Raji (cell line): ENCODE results near the gene ST6GALNAC3.

ENCODE experiments used
- POLR2A ChIP-seq: IDR thresholded peaks from 2 replicates; pipeline ENCODE4 v1.6.1; 2011; ENCODE audit warnings: low read depth, low read length, control low read depth; ENCODE audit not compliant: insufficient read depth

Gene ST6GALNAC3

DNA sequence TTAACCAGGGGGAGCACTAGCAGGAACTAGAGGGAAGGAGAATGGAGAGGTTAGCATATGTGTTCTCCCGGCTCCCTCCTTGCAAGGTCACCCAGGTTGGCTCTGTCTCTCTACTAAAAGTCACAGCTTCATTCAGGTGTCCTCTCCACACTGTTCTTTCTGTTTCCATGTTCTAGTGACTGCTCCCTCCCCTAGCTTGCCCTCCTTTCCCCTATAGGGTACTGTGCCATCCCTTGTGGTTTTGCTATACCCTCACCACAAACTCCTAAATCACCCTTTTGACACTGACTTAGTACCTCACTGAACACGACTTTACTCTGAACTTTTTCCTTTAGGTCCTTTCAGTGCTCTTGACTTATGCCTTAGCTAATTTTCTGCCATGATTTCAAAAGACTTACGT lies 389.3 kb downstream of the ST6GALNAC3 start:
- TF ChIP-seq POLR2A = no peak

DNA sequence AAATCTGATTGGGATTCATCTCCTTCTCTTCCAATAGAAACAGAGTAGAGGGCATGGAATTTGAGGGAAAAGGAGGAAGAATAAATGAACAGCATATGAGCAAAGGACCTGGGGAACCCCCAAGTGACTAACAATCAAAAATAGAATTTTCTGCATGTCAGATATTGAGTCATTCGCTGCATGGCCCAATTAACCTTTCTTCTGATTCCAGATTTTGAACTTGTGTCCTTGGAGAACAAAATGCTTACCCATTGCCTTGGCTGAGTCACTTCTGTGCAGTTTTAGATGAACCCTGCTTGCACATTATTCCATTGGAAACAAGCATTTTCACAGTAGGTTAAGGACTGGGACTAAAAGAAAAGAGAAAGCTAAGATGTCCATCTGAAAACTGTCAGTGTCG lies 390.5 kb downstream of the ST6GALNAC3 start:
- TF ChIP-seq POLR2A = no peak

DNA sequence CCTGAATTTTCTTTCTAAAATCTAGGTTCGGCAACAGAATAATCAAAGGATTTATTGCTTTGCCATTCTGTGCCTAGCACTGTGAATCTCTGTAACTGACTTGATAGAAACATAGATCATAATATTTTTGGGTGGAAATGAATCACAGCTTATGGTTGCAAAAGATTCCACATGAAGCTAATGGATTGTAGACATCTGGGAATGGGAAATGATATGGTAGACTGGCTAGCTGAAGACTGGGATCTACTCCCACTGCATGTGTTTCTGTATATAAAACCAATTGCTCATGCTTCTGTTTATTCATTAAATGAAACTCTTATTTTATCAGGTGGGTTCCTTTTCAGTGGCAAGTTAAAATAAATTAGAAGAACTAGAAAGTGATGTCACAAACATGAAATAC lies 395.6 kb downstream of the ST6GALNAC3 start:
- no peak for TF ChIP-seq POLR2A

DNA sequence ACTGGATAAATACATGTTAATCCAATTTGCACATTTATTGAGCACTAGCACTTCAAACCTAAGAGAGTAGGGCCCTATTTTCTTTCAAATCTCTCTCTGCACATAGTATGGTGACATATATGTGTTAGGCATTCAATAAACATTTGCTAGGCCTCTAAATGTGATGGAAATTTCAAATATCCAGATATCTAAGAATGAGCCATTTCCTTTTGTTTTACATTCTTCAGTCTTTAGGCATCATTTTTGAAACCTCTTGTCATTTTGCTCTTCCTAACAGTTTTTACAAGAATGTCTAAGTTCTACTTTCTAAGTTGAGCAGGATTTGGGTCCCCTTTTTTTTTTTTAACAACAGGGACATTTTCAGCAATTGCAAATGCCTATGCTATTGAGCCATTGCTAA lies 397.0 kb downstream of the ST6GALNAC3 start:
- no peak for TF ChIP-seq POLR2A

DNA sequence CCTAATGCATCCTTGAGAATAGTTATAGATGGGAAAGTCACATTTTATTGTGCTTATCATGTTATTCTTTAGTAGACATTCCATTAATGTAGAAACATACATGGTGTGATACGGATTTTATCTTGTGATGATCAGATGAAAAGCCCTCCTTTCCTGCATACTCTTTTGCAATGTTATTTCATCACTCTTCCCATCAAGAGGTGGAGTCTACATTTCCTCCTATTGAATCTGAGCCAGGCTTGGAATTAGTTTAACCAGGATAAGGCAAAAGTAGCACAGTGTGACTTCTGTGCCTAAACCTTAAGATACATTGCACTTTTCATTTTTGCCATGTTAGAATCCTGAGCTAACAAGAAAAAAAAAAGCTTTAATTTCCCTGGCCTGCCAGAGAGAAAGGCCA lies 399.0 kb downstream of the ST6GALNAC3 start:
- TF ChIP-seq POLR2A = no peak

DNA sequence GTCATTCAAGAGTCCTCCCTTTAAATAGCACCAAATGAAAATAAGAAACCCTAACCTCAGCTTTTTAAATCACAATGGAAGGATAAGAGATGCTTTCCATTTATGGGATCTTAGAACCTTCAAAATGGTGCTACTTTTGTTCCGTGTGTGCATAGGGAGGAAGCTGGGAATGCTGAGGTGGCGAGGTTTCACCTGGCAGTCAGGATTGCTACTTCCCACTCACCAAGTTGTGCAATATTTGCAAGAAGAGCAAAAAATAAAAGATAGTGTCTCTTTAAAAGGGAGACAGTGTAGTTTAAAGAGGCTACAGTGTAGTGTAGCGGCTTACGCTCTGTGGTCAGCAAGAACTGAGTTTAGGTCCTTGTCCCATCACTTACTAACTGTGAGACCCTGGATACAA lies 400.4 kb downstream of the ST6GALNAC3 start:
- TF ChIP-seq POLR2A = no peak

DNA sequence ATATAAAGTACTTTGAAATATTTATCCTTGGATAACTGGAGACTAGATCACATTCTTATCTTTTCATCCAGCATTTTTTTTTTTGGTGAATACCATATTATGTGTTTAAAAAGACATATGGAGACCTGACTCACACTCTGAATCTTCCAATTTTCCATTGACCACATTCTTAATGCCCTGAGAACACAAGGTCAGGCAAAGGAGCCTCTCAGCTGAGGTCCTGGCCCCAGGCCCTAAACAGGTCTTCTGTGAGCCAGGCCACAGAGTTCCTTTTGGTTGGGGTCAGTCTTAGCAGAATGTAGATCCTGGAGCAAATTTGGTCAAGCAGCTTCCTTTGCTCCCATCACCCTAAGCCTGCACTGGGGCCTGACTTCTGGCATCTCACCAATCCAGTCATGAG lies 402.6 kb downstream of the ST6GALNAC3 start:
- TF ChIP-seq POLR2A = no peak

DNA sequence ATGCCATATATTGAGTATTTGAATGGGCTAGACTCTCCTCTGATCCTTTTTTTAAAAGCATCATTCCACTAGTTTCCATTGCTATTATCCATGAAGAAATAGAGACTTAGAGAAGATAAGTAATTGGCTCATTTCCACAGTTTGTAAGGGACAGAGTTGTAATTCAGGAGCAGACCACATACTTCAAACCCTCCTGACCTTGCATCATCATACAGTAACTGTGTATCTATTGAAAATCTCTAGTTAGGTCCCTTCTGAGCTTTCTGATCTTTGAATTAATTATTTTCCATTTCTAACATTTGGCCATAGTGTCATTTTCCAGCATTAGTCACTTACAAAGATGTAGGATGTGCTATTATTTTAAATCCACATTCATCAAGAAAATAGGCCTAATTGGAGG lies 406.3 kb downstream of the ST6GALNAC3 start:
- TF ChIP-seq POLR2A = no peak

DNA sequence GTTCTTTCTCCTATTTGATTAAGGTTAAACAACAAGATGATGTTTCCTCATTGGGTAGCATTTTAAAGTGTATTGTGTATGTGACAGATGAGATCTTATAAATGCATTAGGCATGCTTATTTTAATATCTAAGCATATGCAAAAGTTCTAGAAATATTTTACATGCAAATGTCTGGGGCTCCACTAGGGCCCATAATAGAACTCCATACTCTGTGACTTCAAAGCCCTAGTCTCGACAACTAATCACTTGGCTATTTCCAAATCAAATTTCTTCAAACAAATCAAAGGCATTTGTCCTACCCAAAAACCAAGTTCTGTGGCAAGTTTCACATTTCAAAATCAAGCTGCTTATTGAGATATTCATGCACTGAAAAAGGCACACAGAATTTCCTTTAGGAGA lies 407.1 kb downstream of the ST6GALNAC3 start:
- no peak for TF ChIP-seq POLR2A

DNA sequence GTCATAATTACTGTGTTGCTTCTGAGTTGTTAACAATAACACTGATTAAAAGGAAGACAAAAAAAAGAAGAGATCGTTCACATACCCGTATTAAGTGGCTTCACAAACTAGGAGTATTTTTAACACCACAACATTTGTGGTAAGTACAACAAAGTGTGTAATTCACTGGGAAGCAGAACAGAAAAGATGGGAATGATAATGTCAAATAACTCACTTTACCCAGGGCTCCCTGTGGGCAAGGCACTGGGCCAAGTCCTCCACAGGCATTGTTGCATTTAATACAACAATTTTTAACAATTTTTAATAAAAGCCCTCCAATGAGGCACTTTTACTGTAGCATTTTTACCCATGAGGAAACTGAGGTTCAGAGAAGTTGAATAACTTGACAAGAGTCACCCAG lies 407.7 kb downstream of the ST6GALNAC3 start:
- TF ChIP-seq POLR2A = no peak

DNA sequence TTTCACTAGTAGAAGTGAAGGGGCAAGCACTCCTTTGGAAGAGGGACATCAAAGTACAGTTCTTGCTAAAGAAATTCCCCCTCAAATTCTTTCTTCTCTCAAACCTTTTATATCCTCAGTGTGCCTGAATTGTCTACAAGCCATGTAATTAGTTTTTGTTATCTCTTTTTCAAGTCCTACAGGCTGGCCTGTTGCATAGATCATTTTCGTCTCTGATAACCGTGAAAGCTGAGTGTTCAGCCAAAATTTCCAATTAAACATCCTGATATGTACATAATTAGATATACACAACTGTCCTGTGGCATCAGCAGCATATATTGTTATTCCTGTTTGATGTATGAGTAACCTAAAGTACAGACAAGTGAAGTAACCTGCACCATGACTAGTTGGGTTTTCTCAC lies 417.2 kb downstream of the ST6GALNAC3 start:
- TF ChIP-seq POLR2A = no peak

DNA sequence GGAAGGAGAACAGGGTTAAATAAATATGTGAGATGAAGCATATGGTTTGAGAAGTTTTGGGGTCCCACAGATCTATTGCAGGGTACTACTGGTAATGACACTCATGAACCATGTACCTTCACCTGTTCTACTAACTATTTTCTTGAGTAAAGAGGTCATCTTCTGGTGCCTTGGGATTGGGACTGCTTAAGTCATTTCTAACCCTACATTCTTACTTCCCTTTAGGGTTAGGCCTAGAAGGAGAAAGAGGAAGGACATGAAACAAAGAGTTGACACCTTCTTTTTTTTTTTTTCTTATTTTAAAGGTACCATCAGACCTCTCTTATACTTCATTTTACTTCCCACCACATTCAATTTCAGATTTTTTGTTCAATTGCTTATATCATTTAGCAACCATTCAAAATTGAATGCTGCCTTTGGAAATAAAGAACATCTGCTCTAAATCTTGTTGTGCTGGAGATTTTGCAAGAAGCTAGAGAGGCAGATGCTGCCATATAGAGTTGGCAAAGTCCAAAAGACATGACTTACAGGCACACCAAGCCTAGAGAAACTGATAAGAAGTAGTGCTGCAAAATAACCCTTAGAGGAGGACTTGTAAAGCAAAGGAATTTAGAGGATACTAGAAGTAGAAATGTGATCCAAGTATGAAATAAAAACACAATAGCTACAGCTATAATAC lies 418.3 kb downstream of the ST6GALNAC3 start:
- TF ChIP-seq POLR2A = no peak

DNA sequence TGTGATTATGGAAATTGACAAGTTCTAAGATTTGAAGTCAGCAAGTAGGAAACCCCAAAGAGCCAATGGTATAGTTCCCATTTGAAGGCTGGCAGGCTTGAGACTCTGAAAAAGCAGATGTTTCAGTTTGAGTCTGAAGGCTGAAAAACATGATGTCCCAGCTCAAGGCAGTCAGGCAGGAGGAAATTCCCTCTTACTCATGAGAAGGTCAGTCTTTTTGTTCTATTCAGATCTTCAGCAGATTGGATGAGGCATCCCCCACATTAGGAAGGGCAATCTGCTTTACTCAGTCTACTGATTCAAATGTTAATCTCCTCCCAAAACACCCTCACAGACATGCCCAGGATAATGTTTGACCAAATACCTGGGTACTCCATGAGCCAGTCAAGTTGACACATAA lies 420.3 kb downstream of the ST6GALNAC3 start:
- no peak for TF ChIP-seq POLR2A

DNA sequence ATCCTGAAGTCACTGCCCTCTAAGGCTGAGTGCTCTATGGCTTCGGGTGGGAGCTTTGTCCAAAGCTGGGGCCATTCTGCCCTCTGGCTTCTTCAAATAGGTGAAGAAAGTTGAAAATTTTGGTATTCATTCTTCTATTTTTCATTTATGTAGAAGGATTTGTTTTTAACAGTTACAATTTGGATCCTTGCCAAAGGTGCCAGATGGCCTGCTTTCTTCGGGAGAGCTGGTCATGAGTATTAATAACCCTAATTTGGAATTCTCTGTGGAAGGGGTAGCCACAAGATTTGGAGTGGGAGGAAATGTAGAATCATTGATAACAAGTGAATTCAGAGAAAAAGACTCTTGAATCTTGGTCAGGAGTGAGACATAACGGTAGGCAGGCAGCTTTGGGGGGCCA lies 422.3 kb downstream of the ST6GALNAC3 start:
- TF ChIP-seq POLR2A = no peak

DNA sequence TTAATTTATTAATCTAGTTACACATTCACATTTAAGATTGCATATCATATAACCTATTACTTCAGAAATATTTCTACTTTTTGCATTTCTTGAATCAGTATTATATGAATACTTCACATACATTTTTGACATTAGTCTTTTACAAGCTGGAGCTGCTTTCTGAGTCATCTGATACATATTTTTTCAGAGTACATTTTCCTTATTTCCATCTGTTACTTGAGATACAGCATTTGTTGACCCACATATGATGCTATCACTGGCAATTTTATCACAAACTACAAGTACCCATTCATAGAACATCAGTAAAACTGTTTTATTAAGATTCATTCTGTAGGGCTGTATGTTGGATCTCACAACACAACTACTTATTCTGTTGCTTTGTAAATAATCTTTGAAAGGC lies 425.6 kb downstream of the ST6GALNAC3 start:
- no peak for TF ChIP-seq POLR2A

DNA sequence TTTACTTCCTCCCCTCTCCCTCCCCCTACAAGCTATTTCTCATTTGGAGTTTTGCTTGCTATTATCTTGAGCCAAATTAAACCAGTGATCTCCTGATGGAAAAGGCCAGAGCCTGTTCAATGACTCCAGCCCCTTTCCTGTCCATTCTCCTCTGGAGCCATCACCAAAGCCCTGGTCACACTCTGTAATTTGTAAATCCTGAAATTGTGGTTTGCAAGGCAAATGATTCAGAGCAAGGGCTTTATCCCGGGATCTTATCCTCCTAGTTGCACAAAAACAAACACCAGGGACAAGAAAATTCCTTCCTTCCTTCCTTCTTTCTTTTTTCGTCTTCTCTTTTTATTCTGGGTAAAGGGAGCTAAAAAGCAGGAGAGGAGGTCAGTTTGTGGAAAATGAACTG lies 426.6 kb downstream of the ST6GALNAC3 start:
- TF ChIP-seq POLR2A = no peak

DNA sequence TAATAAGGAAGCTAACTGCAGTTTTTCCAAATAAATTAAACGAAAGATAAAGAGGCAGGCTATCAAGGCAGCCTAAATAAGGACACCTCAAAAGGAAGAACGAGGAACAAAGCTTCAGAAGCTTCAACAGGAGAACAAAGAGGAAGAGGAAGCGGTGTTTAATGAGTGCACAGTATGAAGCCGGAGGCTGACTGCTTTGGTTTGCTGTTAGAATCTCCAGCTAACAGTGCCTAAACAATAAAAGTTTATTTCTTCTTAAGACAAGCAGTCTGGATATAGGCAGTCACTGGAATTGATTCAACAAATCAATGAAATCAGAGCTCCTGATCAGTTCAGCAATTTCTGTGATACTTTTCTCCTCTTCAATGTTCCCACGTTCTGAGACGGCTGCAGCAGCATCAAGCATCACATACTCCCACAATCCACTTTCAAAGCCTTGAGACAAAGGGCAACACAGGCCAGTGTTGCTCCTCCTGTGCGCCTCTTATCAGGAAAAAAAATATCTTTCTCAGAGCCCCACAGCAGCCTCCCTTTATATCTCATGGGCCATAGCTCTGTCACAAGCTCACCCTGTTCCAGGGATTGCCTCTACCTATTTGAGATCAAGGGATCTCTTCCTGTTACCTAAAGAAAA lies 427.2 kb downstream of the ST6GALNAC3 start:
- no peak for TF ChIP-seq POLR2A
